SU-DHL-6 (cell line): ENCODE results near the gene MTRF1.

Experiments
- H2AFZ ChIP-seq: fragments of 200-600 bp; sonication (generic); 2 replicates; pipeline ENCODE4 v1.6.1; 2014; ENCODE audit warnings: low read depth, mild to moderate bottlenecking, moderate library complexity, mixed read lengths, antibody characterized with exemption, low read length; ENCODE audit not compliant: severe bottlenecking
- H3F3A ChIP-seq: fragments of 200-600 bp; shearing (Covaris generic); 2 replicates; pipeline ENCODE4 v1.6.0; 2016; ENCODE audit warnings: antibody characterized with exemption, mild to moderate bottlenecking; ENCODE audit not compliant: insufficient read depth
- H3K27ac ChIP-seq: fragments of 200-600 bp; sonication (generic); 2 replicates; pipeline ENCODE4 v1.5.1; 2016; ENCODE audit warnings: low read depth, mild to moderate bottlenecking, low read length, moderate library complexity, mixed read lengths
- H3K27me3 ChIP-seq: fragments of 200-600 bp; sonication (generic), shearing (Covaris generic); 2 replicates; pipeline ENCODE4 v1.6.0; 2014; ENCODE audit warnings: mild to moderate bottlenecking, low read length
- H3K36me3 ChIP-seq: fragments of 200-600 bp; sonication (generic); 2 replicates; pipeline ENCODE4 v1.6.1; 2014; ENCODE audit warnings: mild to moderate bottlenecking, low read length, mixed read lengths
- H3K4me2 ChIP-seq: fragments of 300-600, 200-600 bp; shearing (Covaris generic), sonication (generic); 2 replicates; pipeline ENCODE4 v1.6.0; 2014; ENCODE audit warnings: low read length, low read depth, mild to moderate bottlenecking; ENCODE audit not compliant: poor library complexity, severe bottlenecking
- H3K4me3 ChIP-seq: fragments of 200-600 bp; sonication (generic); 2 replicates; pipeline ENCODE4 v1.5.1; 2014; ENCODE audit warnings: antibody characterized with exemption, low read length, mild to moderate bottlenecking, mixed read lengths; ENCODE audit not compliant: insufficient read depth, poor library complexity, severe bottlenecking
- H3K79me2 ChIP-seq: fragments of 200-600 bp; sonication (generic); 2 replicates; pipeline ENCODE4 v1.6.1; 2014; ENCODE audit warnings: mild to moderate bottlenecking, low read length, moderate library complexity; ENCODE audit not compliant: insufficient read depth
- H3K9ac ChIP-seq: fragments of 200-600 bp; sonication (generic); 2 replicates; pipeline ENCODE4 v1.7.0; 2014; ENCODE audit warnings: mild to moderate bottlenecking, low read length
- H3K9me2 ChIP-seq: fragments of 200-600 bp; sonication (generic); replicated peaks from 2 replicates; pipeline ENCODE4 v1.6.1; 2014; ENCODE audit warnings: low read length; ENCODE audit not compliant: insufficient read depth
- H3K9me3 ChIP-seq: fragments of 200-600 bp; sonication (generic); 2 replicates; pipeline ENCODE4 v1.6.1; 2014; ENCODE audit warnings: low read length, mixed read lengths; ENCODE audit not compliant: insufficient read depth
- H4K20me1 ChIP-seq: fragments of 200-600 bp; sonication (generic); 2 replicates; pipeline ENCODE4 v1.6.1; 2014; ENCODE audit warnings: low read depth, mild to moderate bottlenecking, antibody characterized with exemption, low read length, moderate library complexity, mixed read lengths
- EZH2phosphoT487 ChIP-seq: fragments of 200-600 bp; sonication (generic), shearing (Covaris generic); conservative IDR thresholded peaks from 2 replicates; pipeline ENCODE4 v1.6.1; 2018; ENCODE audit warnings: mild to moderate bottlenecking, antibody characterized with exemption, low read length, moderate library complexity, mixed read lengths
- TF ChIP-seq, protein P1 (sequence below): fragments of 200-600 bp; sonication (generic); IDR thresholded peaks from one replicate; pipeline ENCODE4 v1.5.1; 2017; ENCODE audit warnings: antibody characterized with exemption, mild to moderate bottlenecking, low read length, moderate library complexity; ENCODE audit not compliant: insufficient read depth, poor library complexity, severe bottlenecking

The MTRF1 gene

GRCh38 chr13:41299316-41300094 lies 36.1 kb upstream of the MTRF1 start:
- no peaks in the 10 kb centered on the region for H3K9me3 ChIP-seq
- H3K4me2 ChIP-seq: no peak overlapping the region
- H3F3A ChIP-seq: no peaks in the 10 kb centered on the region
- no peak overlapping the region for H3K9ac ChIP-seq
- TF ChIP-seq, protein P1, sequence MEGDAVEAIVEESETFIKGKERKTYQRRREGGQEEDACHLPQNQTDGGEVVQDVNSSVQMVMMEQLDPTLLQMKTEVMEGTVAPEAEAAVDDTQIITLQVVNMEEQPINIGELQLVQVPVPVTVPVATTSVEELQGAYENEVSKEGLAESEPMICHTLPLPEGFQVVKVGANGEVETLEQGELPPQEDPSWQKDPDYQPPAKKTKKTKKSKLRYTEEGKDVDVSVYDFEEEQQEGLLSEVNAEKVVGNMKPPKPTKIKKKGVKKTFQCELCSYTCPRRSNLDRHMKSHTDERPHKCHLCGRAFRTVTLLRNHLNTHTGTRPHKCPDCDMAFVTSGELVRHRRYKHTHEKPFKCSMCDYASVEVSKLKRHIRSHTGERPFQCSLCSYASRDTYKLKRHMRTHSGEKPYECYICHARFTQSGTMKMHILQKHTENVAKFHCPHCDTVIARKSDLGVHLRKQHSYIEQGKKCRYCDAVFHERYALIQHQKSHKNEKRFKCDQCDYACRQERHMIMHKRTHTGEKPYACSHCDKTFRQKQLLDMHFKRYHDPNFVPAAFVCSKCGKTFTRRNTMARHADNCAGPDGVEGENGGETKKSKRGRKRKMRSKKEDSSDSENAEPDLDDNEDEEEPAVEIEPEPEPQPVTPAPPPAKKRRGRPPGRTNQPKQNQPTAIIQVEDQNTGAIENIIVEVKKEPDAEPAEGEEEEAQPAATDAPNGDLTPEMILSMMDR: no peak
- no peak for TF ChIP-seq EZH2phosphoT487
- H3K4me3 ChIP-seq: no peak overlapping the region
- H2AFZ ChIP-seq: no peak overlapping the region
- no peaks in the 10 kb centered on the region for H3K9me2 ChIP-seq
- H3K27me3 ChIP-seq: no peaks in the 10 kb centered on the region
- H3K36me3 ChIP-seq: no peaks in the 10 kb centered on the region
- H3K79me2 ChIP-seq: no peaks in the 10 kb centered on the region
- H4K20me1 ChIP-seq: no peaks in the 10 kb centered on the region
- no peak overlapping the region for H3K27ac ChIP-seq

DNA sequence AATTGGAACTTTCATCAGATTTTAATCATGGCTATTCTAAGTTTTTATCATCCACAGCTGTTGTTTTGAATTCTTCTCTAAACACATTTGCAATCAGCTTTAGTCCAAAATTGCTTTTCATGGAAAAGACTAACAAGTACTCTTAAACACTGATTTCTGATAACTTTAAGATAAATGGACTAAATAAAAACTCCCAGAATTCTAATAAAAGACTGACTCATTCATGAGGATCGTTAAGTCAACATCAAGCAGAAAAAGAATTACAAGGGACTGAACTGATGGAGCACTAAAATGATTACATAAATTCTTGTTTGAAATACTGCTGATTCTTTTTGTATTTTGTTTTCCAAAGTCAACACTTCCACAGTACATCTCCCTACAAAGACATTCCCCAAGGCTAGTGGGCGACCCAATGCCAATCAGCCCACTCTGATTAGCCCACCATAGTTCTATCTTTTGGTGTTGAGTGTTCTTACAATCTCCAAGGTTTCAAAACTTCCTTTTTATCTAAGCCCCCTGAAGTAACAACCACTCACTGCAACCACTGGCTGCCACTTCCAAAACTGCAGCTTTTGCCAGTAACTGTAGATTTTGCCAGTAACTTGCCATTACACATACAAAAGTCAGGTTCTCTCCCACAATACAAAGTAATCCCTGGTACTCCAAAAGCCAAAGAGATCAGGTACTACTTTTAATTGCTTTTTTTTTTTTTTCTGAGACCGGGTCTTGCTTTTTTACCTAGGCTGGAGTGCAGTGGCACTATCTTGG lies 33.7 kb upstream of the MTRF1 start:
- Histone ChIP-seq H3K4me3 (no peak overlapping the region), H3K9me2 (no peaks in the 10 kb centered on the region), H3K27ac (no peak overlapping the region), H2AFZ (no peak overlapping the region), H3K27me3 (no peaks in the 10 kb centered on the region), H3K9me3 (no peaks in the 10 kb centered on the region), H3F3A (no peaks in the 10 kb centered on the region), H4K20me1 (no peaks in the 10 kb centered on the region), H3K4me2 (no peak overlapping the region), H3K36me3 (peaks cover 7% of the 10 kb centered on the region; the same call in 1 of the 2 replicates), H3K79me2 (no peaks in the 10 kb centered on the region), H3K9ac (no peak overlapping the region)
- TF ChIP-seq, protein P1: no peak
- no peak for TF ChIP-seq EZH2phosphoT487

- H2AFZ ChIP-seq: no peak overlapping the region
- no peak overlapping the region for H3K9ac ChIP-seq
- no peaks in the 10 kb centered on the region for H4K20me1 ChIP-seq
- no peaks in the 10 kb centered on the region for H3K9me3 ChIP-seq
- TF ChIP-seq EZH2phosphoT487: no peak
- TF ChIP-seq, protein P1: no peak
- no peak overlapping the region for H3K4me2 ChIP-seq
- H3K79me2 ChIP-seq: no peaks in the 10 kb centered on the region
- no peaks in the 10 kb centered on the region for H3K9me2 ChIP-seq
- H3K27me3 ChIP-seq: no peaks in the 10 kb centered on the region
- H3K4me3 ChIP-seq: no peak overlapping the region
- peaks cover 7% of the 10 kb centered on the region; the same call in 1 of the 2 replicates for H3K36me3 ChIP-seq
- no peak overlapping the region for H3K27ac ChIP-seq
- H3F3A ChIP-seq: no peaks in the 10 kb centered on the region
Measured at GRCh38 chr13:41295973-41296372, 32.6 kb upstream of the MTRF1 start.
